ENCODE measurements around the gene RAD21L1.
"Not testable (repeated sequence)": the region's sequence is repeated elsewhere in the genome, so short reads cannot be mapped to it uniquely, and the experiment has no call there.

Gene RAD21L1

GRCh38 chr20:1232286-1233111, 6.7 kb downstream of the RAD21L1 start:
- H3K4me3 ChIP-seq (ENCODE audit: low read depth, low read length), result no peak overlapping the region
- TF ChIP-seq CTCF (IDR thresholded peaks at IDR 0.05; ENCODE audit: low read depth, low read length), result no peak

- TF ChIP-seq CTCF (IDR thresholded peaks at IDR 0.05; ENCODE audit: low read depth, low read length), result no peak
- no peak overlapping the region for H3K4me3 ChIP-seq (ENCODE audit: low read depth, low read length)
Observed at GRCh38 chr20:1240549-1240948, 14.7 kb downstream of the RAD21L1 start.

DNA sequence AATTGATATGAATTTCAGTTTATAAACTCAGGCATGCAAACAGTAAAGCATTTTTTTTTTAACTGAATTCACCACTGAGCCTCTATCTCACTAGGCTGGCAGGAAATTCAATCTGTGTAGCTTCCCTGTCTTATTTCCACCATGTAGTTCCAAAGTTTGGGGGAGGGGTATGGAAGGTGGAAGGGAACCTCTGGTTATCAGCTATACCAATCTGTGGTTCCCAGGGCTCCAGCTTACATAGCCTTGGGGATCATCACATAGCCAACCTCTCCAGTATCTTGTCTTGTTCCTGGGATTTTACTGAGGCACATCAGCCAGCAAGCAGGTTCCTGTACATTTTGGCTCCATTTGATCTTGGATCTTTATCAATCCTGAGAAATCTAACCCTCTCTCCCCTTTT, 15.6 kb downstream of the RAD21L1 start:
- H3K4me3 ChIP-seq (ENCODE audit: low read depth, low read length), result no peak overlapping the region
- no peak for TF ChIP-seq CTCF (IDR thresholded peaks at IDR 0.05; ENCODE audit: low read depth, low read length)

- TF ChIP-seq CTCF (IDR thresholded peaks at IDR 0.05; ENCODE audit: low read depth, low read length), result no peak
Observed at GRCh38 chr20:1242099-1242498, 16.3 kb downstream of the RAD21L1 start.

GRCh38 chr20:1242530-1242929, 16.7 kb downstream of the RAD21L1 start:
- TF ChIP-seq CTCF (IDR thresholded peaks at IDR 0.05; ENCODE audit: low read depth, low read length), result no peak
- no peak overlapping the region for H3K4me3 ChIP-seq (ENCODE audit: low read depth, low read length)

More at GRCh38 chr20:1242099-1242498, 16.3 kb downstream of the RAD21L1 start:
- no peak overlapping the region for H3K4me3 ChIP-seq (ENCODE audit: low read depth, low read length)

DNA sequence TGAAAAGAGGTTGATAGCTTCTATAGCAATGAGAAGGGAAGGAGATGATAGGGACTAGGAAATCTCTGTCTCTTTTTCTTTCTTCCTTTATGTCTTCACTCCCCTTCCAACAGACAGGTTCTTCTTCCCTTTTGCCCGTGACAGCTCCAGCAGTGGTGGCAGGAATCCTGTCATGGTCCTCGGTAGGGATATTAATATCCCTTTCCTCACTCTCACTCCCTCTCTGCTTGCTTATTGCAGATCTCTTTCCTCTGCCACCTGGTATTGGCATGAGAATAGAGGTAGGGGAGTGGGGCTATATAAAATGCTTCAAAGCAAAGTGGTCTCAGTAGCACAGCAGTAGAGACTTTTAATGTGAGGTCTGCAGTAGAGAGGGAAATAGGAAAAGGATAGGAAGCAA, 19.7 kb downstream of the RAD21L1 start:
- no peak for TF ChIP-seq CTCF (IDR thresholded peaks at IDR 0.05; ENCODE audit: low read depth, low read length)
- H3K4me3 ChIP-seq (ENCODE audit: low read depth, low read length), result no peak overlapping the region

DNA sequence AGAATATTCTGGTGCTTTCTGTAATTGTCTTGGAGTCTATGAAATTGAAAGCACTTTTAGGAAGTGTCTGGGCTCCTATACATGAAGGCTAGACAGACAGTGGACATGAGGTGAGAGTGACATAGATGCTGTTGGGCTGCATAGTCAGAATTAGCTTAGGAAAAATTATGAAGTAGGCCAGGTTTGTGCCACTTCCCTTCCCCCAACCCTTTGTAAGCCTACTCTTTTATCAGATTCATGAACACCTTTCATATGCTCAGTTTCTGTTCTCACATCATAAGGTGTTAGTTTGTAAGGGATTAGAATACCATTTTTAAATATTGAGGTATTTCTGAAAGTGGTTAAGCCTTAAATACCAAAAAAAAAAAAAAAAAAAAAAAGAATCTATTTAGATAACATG, 21.8 kb downstream of the RAD21L1 start:
- no peak for TF ChIP-seq CTCF (IDR thresholded peaks at IDR 0.05; ENCODE audit: low read depth, low read length)
- no peak overlapping the region for H3K4me3 ChIP-seq (ENCODE audit: low read depth, low read length)

DNA sequence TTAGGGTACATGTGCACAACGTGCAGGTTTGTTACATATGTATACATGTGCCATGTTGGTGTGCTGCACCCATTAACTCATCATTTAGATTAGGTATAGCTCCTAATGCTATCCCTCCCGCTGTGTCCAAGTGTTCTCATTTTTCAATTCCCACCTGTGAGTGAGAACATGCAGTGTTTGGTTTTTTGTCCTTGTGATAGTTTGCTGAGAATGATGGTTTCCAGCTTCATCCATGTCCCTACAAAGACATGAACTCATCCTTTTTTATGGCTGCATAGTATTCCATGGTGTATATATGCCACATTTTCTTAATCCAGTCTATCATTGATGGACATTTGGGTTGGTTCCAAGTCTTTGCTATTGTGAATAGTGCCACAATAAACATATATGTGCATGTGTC, 24.4 kb downstream of the RAD21L1 start:
- H3K4me3 ChIP-seq (ENCODE audit: low read depth, low read length), result not testable (repeated sequence)
